Heart left ventricle (tissue), 16 donors: ENCODE results near the gene RBP5. TPM values are rescaled to one million over a fixed set of nuclear protein-coding genes. Genes with fewer than 3 reads are reported as not detected.

Experiments
- ATAC-seq, 4 donors: fragments of 200-7000 bp; cut with Tn5 transposase; one replicate each; pipeline ENCODE4 v1.9.1; 2020 to 2022; ENCODE audit warnings: moderate library complexity in 4 of 4, mild to moderate bottlenecking in 3 of 4, moderate number of reproducible peaks in 1 of 4
- DNase-seq, 5 donors: peaks; one replicate each; pipeline ENCODE4 v3.0.0-alpha.2; 2020
- H3K27ac ChIP-seq, 12 donors: fragments of 200-600 bp; sonication (generic) in 4 of 12; one replicate each; pipeline versions ENCODE4 v1.5.0 to v1.8.0; 2016 to 2022; ENCODE audit warnings: mild to moderate bottlenecking in 2 of 12
- H3K27me3 ChIP-seq, 9 donors: fragments of 200-600 bp; sonication (generic) in 2 of 9; one replicate each; pipeline versions ENCODE4 v1.5.1 to v1.8.0; 2016 to 2022; ENCODE audit warnings: mild to moderate bottlenecking in 3 of 9
- H3K36me3 ChIP-seq, 9 donors: fragments of 200-600 bp; sonication (generic) in 2 of 9; one replicate each; pipeline versions ENCODE4 v1.5.0 to v1.8.0; 2018 to 2022; ENCODE audit warnings: mild to moderate bottlenecking in 2 of 9
- H3K4me1 ChIP-seq, 12 donors: fragments of 200-600 bp; sonication (generic) in 4 of 12; one replicate each; pipeline versions ENCODE4 v1.5.0 to v1.8.0; 2016 to 2022; ENCODE audit warnings: mild to moderate bottlenecking in 3 of 12
- H3K4me3 ChIP-seq, 12 donors: fragments of 200-600 bp; sonication (generic) in 4 of 12; one replicate each; pipeline versions ENCODE4 v1.5.0 to v1.8.0; 2017 to 2022; ENCODE audit warnings: mild to moderate bottlenecking in 9 of 12, moderate library complexity in 4 of 12
- H3K9me3 ChIP-seq, 12 donors: fragments of 200-600 bp; sonication (generic) in 4 of 12; one replicate each; pipeline versions ENCODE4 v1.5.0 to v1.8.0; 2016 to 2022; ENCODE audit warnings: mild to moderate bottlenecking in 1 of 12
- CTCF ChIP-seq, 12 donors: fragments of 200-600 bp; sonication (generic) in 4 of 12; IDR thresholded peaks; one replicate each; pipeline versions ENCODE4 v1.5.0 to v1.8.0; 2018 to 2022; ENCODE audit warnings: antibody characterized with exemption in 12 of 12, mild to moderate bottlenecking in 5 of 12
- POLR2A ChIP-seq, 2 donors: fragments of 450-650 bp; IDR thresholded peaks; one replicate each; pipeline ENCODE4 v1.6.1; 2017; ENCODE audit warnings: antibody characterized with exemption in 2 of 2, mild to moderate bottlenecking in 2 of 2, moderate library complexity in 2 of 2
- WGBS, 4 donors: extraction: QIAGEN DNeasy Blood & Tissue Kit in 2 of 4; methylation state at CpG; one replicate each; pipeline versions ENCODE4 v1.1.5 to v1.1.7; 2013 to 2018; 5-methylcytosine and 5-hydroxymethylcytosine counted together
- intact Hi-C, 10 donors: fragments of 100-400 bp; cut with DNase I; formaldehyde crosslinking; loops; one replicate each; pipeline versions ENCODE4 v1.11.1 to v1.14.2; 2022
- polyA plus RNA-seq, 2 donors: library from polyadenylated mRNA; stranded (reverse); fragments of 200-250 nt; gene quantifications; one replicate each; pipeline ENCODE4 v1.2.3, GENCODE V29; 2013
- total RNA-seq, 9 donors: library from RNA; depleted of rRNA in 2 of 9; stranded (reverse); fragments of >200 nt in 2 of 9; fragmentation: NEBNext Ultra II Directional in 3 of 9; extraction: Animal tissue kit (Norgen Biotek cat#: 25700) in 3 of 9; gene quantifications; one replicate each; pipeline versions ENCODE4 v1.1.0 to v1.2.4, GENCODE V29; 2016 to 2023
- donor health status: ischemic (EF 13 %, LVEDD 7.1; RV severe dilation, severe dysfunction).
- donor health status: healthy with polysubstance abuse.
- donor health status: DM: no; HTN: yes; CAD: no.
- donor health status: DM: no; HTN: no; CAD: no.
- donor health status: ischemic (EF 25% LVEDD 6.9; RV normal size, moderate dysfunction).
- donor health status: ischemic (EF 25% LVEDD 5.7; RV mildly dilated, moderate dysfunction).
- donor health status: healthy.
- donor health status: DM: yes; HTN: yes; CAD: no.
- donor health status: ischemic (EF 35%, LVEDD 5.7; RV mildly dilated, moderate dysfunction).
- donor health status: nonischemic (EF 11% LVEDD 7.7; RV severe dilation, severe dysfunction).
- donor health status: DM: yes; HTN: yes; CAD: no.
- donor health status: PGD.
- donor health status: ischemic (EF 29% LVEDD 5.4; RV normal size, mild dysfunction).
- donor health status: nonischemic (EF 23%, LVEDD 6.1; RV moderate dilation, normal function).

Gene RBP5
- total and polyA plus RNA-seq, 11 donors, result 0.34 to 2.1 (median 0.90) TPM; not detected in 7

GRCh38 chr12:7091171-7091570 is 37.5 kb downstream of the RBP5 start:
- ATAC-seq (no peak), DNase-seq (no peak)
- H3K27me3 ChIP-seq, result no peaks in the 10 kb centered on the region
- H3K36me3 ChIP-seq, result peaks cover 0 to 38% (median 13%) of the 10 kb centered on the region in 9 donors
- no peaks in the 10 kb centered on the region for H3K9me3 ChIP-seq
- 83 to 86% (median 84%) methylated on average over 7 of the region's 7 CpGs for WGBS, 4 donors
- TF ChIP-seq CTCF (IDR thresholded peaks at IDR 0.05), result no peak
- no peak for TF ChIP-seq POLR2A (IDR thresholded peaks at IDR 0.05)
- peak overlapping the region; percentile 41 to 86 (median 72) for H3K27ac ChIP-seq
- H3K4me1 ChIP-seq, result peaks cover 0 to 29% (median 7%) of the 10 kb centered on the region in 12 donors
- peak overlapping the region in 11 of 12 donors; percentile 38 to 69 (median 56) for H3K4me3 ChIP-seq
- intact Hi-C loops, result loop anchor here in 8 of 10 donors (1.0 to 10.0 kb wide), 7 partner anchors 31 to 169 kb away; partner anchors contain the start of genes C12orf57 (in 4 of the 8), RNU7-1 (in 4 of the 8) and C1S (in 1 of the 8)

- ATAC-seq, result peak in 1 of 4 donors; percentile 30
- peak overlapping the region in 11 of 12 donors; percentile 43 to 86 (median 73) for H3K27ac ChIP-seq
- peak overlapping the region in 10 of 12 donors; percentile 0 to 69 (median 56) for H3K4me3 ChIP-seq
- DNase-seq, result no peak
- 80 to 86% (median 84%) methylated on average over 16 of the region's 16 CpGs for WGBS, 4 donors
- peaks cover 0 to 46% (median 16%) of the 10 kb centered on the region in 9 donors for H3K36me3 ChIP-seq
- TF ChIP-seq POLR2A (IDR thresholded peaks at IDR 0.05) (no peak), CTCF (IDR thresholded peaks at IDR 0.05) (no peak)
- no peaks in the 10 kb centered on the region for H3K9me3 ChIP-seq
- H3K4me1 ChIP-seq, result peaks cover 0 to 29% (median 7%) of the 10 kb centered on the region in 12 donors
- H3K27me3 ChIP-seq, result no peaks in the 10 kb centered on the region
- intact Hi-C loops, result loop anchor here in 8 of 10 donors (5.0 to 10.0 kb wide), 6 partner anchors 126 to 168 kb away; partner anchors contain the start of genes C12orf57 (in 4 of the 8) and RNU7-1 (in 4 of the 8)
Measured at GRCh38 chr12:7090222-7090998, 38.3 kb downstream of the RBP5 start.

- ATAC-seq (no peak), DNase-seq (no peak)
- no peak overlapping the region for H3K4me3 ChIP-seq
- 89 to 92% (median 91%) methylated on average over 10 to 11 of the region's 11 CpGs for WGBS, 4 donors
- peaks cover 0 to 53% (median 17%) of the 10 kb centered on the region in 9 donors for H3K36me3 ChIP-seq
- peaks cover 0 to 29% (median 7%) of the 10 kb centered on the region in 12 donors for H3K4me1 ChIP-seq
- intact Hi-C loops, result no loop called here
- no peaks in the 10 kb centered on the region for H3K9me3 ChIP-seq
- TF ChIP-seq POLR2A (IDR thresholded peaks at IDR 0.05), result no peak
- H3K27ac ChIP-seq, result peak overlapping the region in 3 of 12 donors; percentile 44 to 82 (median 49)
- no peaks in the 10 kb centered on the region for H3K27me3 ChIP-seq
Measured at GRCh38 chr12:7089196-7089871, 39.4 kb downstream of the RBP5 start.

- no peak for TF ChIP-seq POLR2A (IDR thresholded peaks at IDR 0.05)
- Histone ChIP-seq H3K9me3 (no peaks in the 10 kb centered on the region), H3K27me3 (no peaks in the 10 kb centered on the region), H3K27ac (no peak overlapping the region), H3K4me1 (peaks cover 0 to 8% (median 0%) of the 10 kb centered on the region in 12 donors), H3K36me3 (peaks cover 0 to 70% (median 22%) of the 10 kb centered on the region in 9 donors), H3K4me3 (no peak overlapping the region)
- no peak for DNase-seq
- no peak for ATAC-seq
- intact Hi-C loops, result no loop called here
Measured at GRCh38 chr12:7083125-7083524, 45.6 kb downstream of the RBP5 start.

GRCh38 chr12:7081037-7081436 is 47.7 kb downstream of the RBP5 start:
- ATAC-seq (no peak), DNase-seq (no peak)
- H3K27ac ChIP-seq, result peak overlapping the region in 1 of 12 donors; percentile 69
- 85 to 91% (median 87%) methylated on average over 4 to 14 of the region's 14 CpGs for WGBS, 4 donors
- intact Hi-C loops, result no loop called here
- H3K27me3 ChIP-seq, result no peaks in the 10 kb centered on the region
- peaks cover 0 to 8% (median 0%) of the 10 kb centered on the region in 12 donors for H3K4me1 ChIP-seq
- no peaks in the 10 kb centered on the region for H3K9me3 ChIP-seq
- no peak for TF ChIP-seq POLR2A (IDR thresholded peaks at IDR 0.05)
- no peak for TF ChIP-seq CTCF (IDR thresholded peaks at IDR 0.05)
- no peak overlapping the region for H3K4me3 ChIP-seq
- peaks cover 0 to 50% (median 18%) of the 10 kb centered on the region in 9 donors for H3K36me3 ChIP-seq
